HepG2 (cell line): ENCODE measurements around the gene USF2.

Source experiments
- EP300 ChIP-seq, 3 experiments: sonication (generic) in 1 of 3; formaldehyde crosslinking in 1 of 3; IDR thresholded peaks; 2 replicates each; pipeline versions ENCODE4 v1.5.1 to v1.6.1; 2011 to 2020; ENCODE audit warnings: low read depth in 2 of 3, low read length in 2 of 3, borderline replicate concordance in 1 of 3, improper control_type of control experiment in 1 of 3, mild to moderate bottlenecking in 1 of 3, missing genetic modification reagents in 1 of 3, moderate library complexity in 1 of 3
- MXD4 ChIP-seq: IDR thresholded peaks from 2 replicates; pipeline ENCODE4 v1.6.1; 2016; ENCODE audit warnings: mild to moderate bottlenecking, missing biosample characterization, missing genetic modification reagents
- PBX3 ChIP-seq: sonication (generic); formaldehyde crosslinking; IDR thresholded peaks from 2 replicates; pipeline ENCODE4 v1.8.1; 2023; ENCODE audit warnings: missing genetic modification reagents, inconsistent platforms, borderline replicate concordance
- POLR2A ChIP-seq, 2 experiments: IDR thresholded peaks; 2 replicates each; pipeline ENCODE4 v1.6.1; 2011; ENCODE audit warnings: low read depth in 2 of 2, low read length in 2 of 2, mild to moderate bottlenecking in 1 of 2, moderate library complexity in 1 of 2; ENCODE audit not compliant: insufficient read depth in 1 of 2
- PTBP1 ChIP-seq: fragments of 200-400 bp; formaldehyde crosslinking; IDR thresholded peaks from 2 replicates; pipeline ENCODE4 v1.6.1; 2018; ENCODE audit warnings: low read length, low read depth; ENCODE audit not compliant: poor library complexity, severe bottlenecking
- USF2 ChIP-seq, 2 experiments: sonication (generic) in 1 of 2; formaldehyde crosslinking in 1 of 2; IDR thresholded peaks; 2 replicates each; pipeline versions ENCODE4 v1.5.1 to v1.6.1; 2011 to 2020; ENCODE audit warnings: borderline replicate concordance in 1 of 2, low read depth in 1 of 2, low read length in 1 of 2, mild to moderate bottlenecking in 1 of 2, missing genetic modification reagents in 1 of 2, moderate library complexity in 1 of 2
- ZBTB20 ChIP-seq: sonication (generic); formaldehyde crosslinking; IDR thresholded peaks from 2 replicates; pipeline ENCODE4 v1.8.1; 2023; ENCODE audit warnings: missing genetic modification reagents, low read depth, mild to moderate bottlenecking, borderline replicate concordance
- ZNF569 ChIP-seq: sonication (generic); formaldehyde crosslinking; IDR thresholded peaks from 2 replicates; pipeline ENCODE4 v1.5.0; 2020; ENCODE audit warnings: mild to moderate bottlenecking, missing genetic modification reagents, moderate library complexity, borderline replicate concordance
- TF ChIP-seq, protein P1 (sequence below): sonication (generic); formaldehyde crosslinking; IDR thresholded peaks from 2 replicates; pipeline ENCODE4 v1.4.0; 2020; ENCODE audit warnings: missing genetic modification reagents

DNA sequence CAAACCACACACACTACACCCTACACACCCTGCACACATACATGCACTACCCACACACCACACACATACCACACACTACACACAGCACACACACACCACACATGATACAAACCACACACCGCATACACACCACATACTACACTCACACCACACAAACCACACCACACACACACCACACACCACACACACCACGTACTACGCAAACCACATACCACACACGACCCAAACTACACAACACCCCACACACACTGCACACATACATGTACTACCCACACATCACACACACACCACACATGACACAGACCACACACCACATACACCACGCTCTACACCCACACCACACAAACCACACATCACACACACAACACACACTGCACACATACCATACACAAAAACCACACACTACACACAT lies 29.8 kb downstream of the USF2 start:
- TF ChIP-seq USF2 (IDR thresholded peaks at IDR 0.05; ENCODE audit: low read depth, low read length) (no peak), USF2 (CRISPR knock-in tag; IDR thresholded peaks at IDR 0.05; ENCODE audit: borderline replicate concordance) (no peak), EP300 (IDR thresholded peaks at IDR 0.05; ENCODE audit: low read depth in 2 of 2, low read length in 2 of 2) (no peak), EP300 (CRISPR knock-in tag; IDR thresholded peaks at IDR 0.05; ENCODE audit: borderline replicate concordance) (no peak), POLR2A (IDR thresholded peaks at IDR 0.05; ENCODE audit: insufficient read depth in 1 of 2, low read depth in 2 of 2, low read length in 2 of 2) (no peak), ZNF569 (no peak), PBX3 (CRISPR knock-in tag) (no peak), MXD4 (no peak), PTBP1 (no peak), ZBTB20 (CRISPR knock-in tag) (no peak)
- TF ChIP-seq, protein P1, sequence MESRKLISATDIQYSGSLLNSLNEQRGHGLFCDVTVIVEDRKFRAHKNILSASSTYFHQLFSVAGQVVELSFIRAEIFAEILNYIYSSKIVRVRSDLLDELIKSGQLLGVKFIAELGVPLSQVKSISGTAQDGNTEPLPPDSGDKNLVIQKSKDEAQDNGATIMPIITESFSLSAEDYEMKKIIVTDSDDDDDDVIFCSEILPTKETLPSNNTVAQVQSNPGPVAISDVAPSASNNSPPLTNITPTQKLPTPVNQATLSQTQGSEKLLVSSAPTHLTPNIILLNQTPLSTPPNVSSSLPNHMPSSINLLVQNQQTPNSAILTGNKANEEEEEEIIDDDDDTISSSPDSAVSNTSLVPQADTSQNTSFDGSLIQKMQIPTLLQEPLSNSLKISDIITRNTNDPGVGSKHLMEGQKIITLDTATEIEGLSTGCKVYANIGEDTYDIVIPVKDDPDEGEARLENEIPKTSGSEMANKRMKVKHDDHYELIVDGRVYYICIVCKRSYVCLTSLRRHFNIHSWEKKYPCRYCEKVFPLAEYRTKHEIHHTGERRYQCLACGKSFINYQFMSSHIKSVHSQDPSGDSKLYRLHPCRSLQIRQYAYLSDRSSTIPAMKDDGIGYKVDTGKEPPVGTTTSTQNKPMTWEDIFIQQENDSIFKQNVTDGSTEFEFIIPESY (CRISPR knock-in tag): no peak
